GM18505 (cell line): ENCODE results near the gene LILRA2.
"Not testable (repeated sequence)": the region's sequence is repeated elsewhere in the genome, so short reads cannot be mapped to it uniquely, and the experiment has no call there.

Experiments
- ATAC-seq: cut with Tn5 transposase; IDR thresholded peaks from one replicate; pipeline ENCODE4 v1.9.1; 2021; ENCODE audit not compliant: unreplicated experiment
- POLR2A ChIP-seq: IDR thresholded peaks from 4 replicates; pipeline ENCODE4 v1.6.1; 2011; ENCODE audit warnings: borderline replicate concordance; ENCODE audit not compliant: insufficient read depth, insufficient read length; ENCODE audit errors: extremely low read depth

The LILRA2 gene

GRCh38 chr19:54612428-54612827 lies 38.8 kb downstream of the LILRA2 start:
- ATAC-seq: no peak
- TF ChIP-seq POLR2A: no peak

GRCh38 chr19:54614726-54615125 lies 41.1 kb downstream of the LILRA2 start:
- ATAC-seq: no peak
- TF ChIP-seq POLR2A: no peak

GRCh38 chr19:54616057-54616456 lies 42.5 kb downstream of the LILRA2 start:
- no peak for TF ChIP-seq POLR2A
- ATAC-seq: peak; percentile 41

GRCh38 chr19:54616821-54617560 lies 43.4 kb downstream of the LILRA2 start:
- peak; percentile 53 for ATAC-seq
- TF ChIP-seq POLR2A: peak; percentile 54

- ATAC-seq: no peak
- no peak for TF ChIP-seq POLR2A
Observed at GRCh38 chr19:54620464-54620863, 46.9 kb downstream of the LILRA2 start.

GRCh38 chr19:54622431-54622830 lies 48.8 kb downstream of the LILRA2 start:
- no peak for ATAC-seq
- TF ChIP-seq POLR2A: no peak

- ATAC-seq: not testable (repeated sequence)
Observed at GRCh38 chr19:54624234-54624633, 50.6 kb downstream of the LILRA2 start.

- ATAC-seq: not testable (repeated sequence)
Observed at GRCh38 chr19:54624934-54625730, 51.5 kb downstream of the LILRA2 start.

GRCh38 chr19:54626757-54627156 lies 53.2 kb downstream of the LILRA2 start:
- ATAC-seq: no peak

GRCh38 chr19:54627912-54628311 lies 54.3 kb downstream of the LILRA2 start:
- ATAC-seq: not testable (repeated sequence)

More at GRCh38 chr19:54626757-54627156, 53.2 kb downstream of the LILRA2 start:
- TF ChIP-seq POLR2A: no peak

GRCh38 chr19:54630262-54630661 lies 56.7 kb downstream of the LILRA2 start, which contains the start of gene LILRB1:
Gene LILRB1, plus strand, starts transcription at chr19:54630484. Its CDS starts 590 bp downstream, at chr19:54631074.
- ATAC-seq: not testable (repeated sequence)

- ATAC-seq: no peak
- TF ChIP-seq POLR2A: no peak
Observed at GRCh38 chr19:54630782-54631181, 57.2 kb downstream of the LILRA2 start.

- ATAC-seq: not testable (repeated sequence)
Observed at GRCh38 chr19:54631489-54632337, 58.1 kb downstream of the LILRA2 start.

- not testable (repeated sequence) for ATAC-seq
Observed at GRCh38 chr19:54632517-54632916, 58.9 kb downstream of the LILRA2 start.
